ENCODE data around the gene CFAP65.
A peak's percentile ranks its signal among the peaks of the same experiment; 100 is the strongest.

The CFAP65 gene

GRCh38 chr2:218962859-218963492, 78.3 kb downstream of the CFAP65 start:
- DNase-seq, result peak; percentile 81

GRCh38 chr2:218961651-218962570, 79.4 kb downstream of the CFAP65 start:
- no peak for DNase-seq

GRCh38 chr2:218961229-218961628, 80.1 kb downstream of the CFAP65 start:
- no peak for DNase-seq

GRCh38 chr2:218960309-218961165, 80.8 kb downstream of the CFAP65 start:
- DNase-seq, result no peak

GRCh38 chr2:218959761-218960308, 81.5 kb downstream of the CFAP65 start:
- DNase-seq, result no peak

- peak; percentile 88 for DNase-seq
Observed at GRCh38 chr2:218959141-218959731, 82.1 kb downstream of the CFAP65 start, which contains the start of gene CDK5R2. Gene CDK5R2, plus strand, starts transcription at chr2:218959666. Its CDS starts 155 bp downstream, at chr2:218959821.

GRCh38 chr2:218958276-218958675, 83.0 kb downstream of the CFAP65 start:
- DNase-seq, result no peak

- DNase-seq, result no peak
Observed at GRCh38 chr2:218957671-218958070, 83.6 kb downstream of the CFAP65 start.

GRCh38 chr2:218956039-218956438, 85.3 kb downstream of the CFAP65 start:
- no peak for DNase-seq

- no peak for DNase-seq
Observed at GRCh38 chr2:218954541-218955300, 86.6 kb downstream of the CFAP65 start.

- no peak for DNase-seq
Observed at GRCh38 chr2:218953366-218953954, 87.9 kb downstream of the CFAP65 start.
